Neutrophil (primary cell): ENCODE results near the gene TMEFF1.
"Not testable (repeated sequence)": the region's sequence is repeated elsewhere in the genome, so short reads cannot be mapped to it uniquely, and the experiment has no call there.

Experiments used
- H3K27ac ChIP-seq: fragments of 200-600 bp; sonication (generic); 2 replicates; pipeline ENCODE4 v1.5.1; 2016; ENCODE audit warnings: mild to moderate bottlenecking, moderate library complexity
- H3K27me3 ChIP-seq: fragments of 200-600 bp; sonication (generic); 2 replicates; pipeline ENCODE4 v1.6.0; 2016; ENCODE audit warnings: mild to moderate bottlenecking
- H3K36me3 ChIP-seq: fragments of 200-600 bp; sonication (generic); 2 replicates; pipeline ENCODE4 v1.5.1; 2017
- H3K4me1 ChIP-seq, 2 experiments: fragments of 200-600 bp in 1 of 2; sonication (generic) in 1 of 2; 1 replicate in 1 of 2; 2 replicates in 1 of 2; pipeline versions ENCODE4 v1.5.1 to v1.6.1; 2013 to 2016; ENCODE audit warnings: low read depth in 1 of 2, low read length in 1 of 2, mild to moderate bottlenecking in 1 of 2, moderate library complexity in 1 of 2; ENCODE audit not compliant: control insufficient read depth in 1 of 2, insufficient read depth in 1 of 2
- H3K4me3 ChIP-seq, 2 experiments: fragments of 200-600 bp in 1 of 2; sonication (generic) in 1 of 2; 1 replicate in 1 of 2; 2 replicates in 1 of 2; pipeline ENCODE4 v1.5.1; 2013 to 2016; ENCODE audit warnings: low read depth in 1 of 2, low read length in 1 of 2, mild to moderate bottlenecking in 1 of 2, moderate library complexity in 1 of 2
- H3K9me3 ChIP-seq: fragments of 200-600 bp; sonication (generic); 2 replicates; pipeline ENCODE4 v1.5.1; 2016
- CTCF ChIP-seq: fragments of 200-600 bp; sonication (generic); IDR thresholded peaks from 2 replicates; pipeline ENCODE4 v1.5.1; 2016; ENCODE audit warnings: antibody characterized with exemption

TMEFF1 gene

GRCh38 chr9:100437860-100438805, 34.8 kb upstream of the TMEFF1 start:
- H3K27me3 ChIP-seq, result no peaks in the 10 kb centered on the region
- no peaks in the 10 kb centered on the region for H3K4me1 ChIP-seq
- H3K9me3 ChIP-seq, result no peaks in the 10 kb centered on the region
- peak; percentile 95 for TF ChIP-seq CTCF
- H3K27ac ChIP-seq, result no peak overlapping the region
- no peak overlapping the region for H3K4me3 ChIP-seq
- H3K36me3 ChIP-seq, result no peaks in the 10 kb centered on the region

- TF ChIP-seq CTCF, result no peak
- Histone ChIP-seq H3K27me3 (no peaks in the 10 kb centered on the region), H3K4me1 (peaks cover 0 to 4% of the 10 kb centered on the region in 2 experiments), H3K9me3 (no peaks in the 10 kb centered on the region), H3K36me3 (no peaks in the 10 kb centered on the region), H3K4me3 (no peak overlapping the region), H3K27ac (no peak overlapping the region)
Measured at GRCh38 chr9:100440071-100440470, 32.9 kb upstream of the TMEFF1 start.

GRCh38 chr9:100440487-100440886, 32.5 kb upstream of the TMEFF1 start:
- H3K36me3 ChIP-seq, H3K4me1 ChIP-seq: not testable (repeated sequence)

GRCh38 chr9:100441911-100442361, 31.0 kb upstream of the TMEFF1 start:
- no peak overlapping the region for H3K27ac ChIP-seq
- no peak overlapping the region for H3K4me3 ChIP-seq
- no peaks in the 10 kb centered on the region for H3K36me3 ChIP-seq
- no peaks in the 10 kb centered on the region for H3K9me3 ChIP-seq
- no peaks in the 10 kb centered on the region for H3K27me3 ChIP-seq
- H3K4me1 ChIP-seq, result peaks cover 0 to 4% of the 10 kb centered on the region in 2 experiments
- TF ChIP-seq CTCF, result no peak

More at GRCh38 chr9:100440487-100440886, 32.5 kb upstream of the TMEFF1 start:
- H3K9me3 ChIP-seq, H3K4me3 ChIP-seq, H3K27me3 ChIP-seq, H3K27ac ChIP-seq: not testable (repeated sequence)

- no peak overlapping the region for H3K27ac ChIP-seq
- H3K27me3 ChIP-seq, result no peaks in the 10 kb centered on the region
- no peaks in the 10 kb centered on the region for H3K9me3 ChIP-seq
- TF ChIP-seq CTCF, result no peak
- H3K36me3 ChIP-seq, result no peaks in the 10 kb centered on the region
- peaks cover 0 to 4% of the 10 kb centered on the region in 2 experiments for H3K4me1 ChIP-seq
- no peak overlapping the region for H3K4me3 ChIP-seq
Measured at GRCh38 chr9:100443781-100444768, 28.9 kb upstream of the TMEFF1 start.
